GM03348 (cell line): Measurements from ENCODE around the gene PPM1D.
"Not testable (repeated sequence)": the region's sequence is repeated elsewhere in the genome, so short reads cannot be mapped to it uniquely, and the experiment has no call there.

Source experiments
- DNase-seq: peaks from one replicate; pipeline ENCODE4 v3.0.0; 2012; ENCODE audit warnings: low spot score

The PPM1D gene

GRCh38 chr17:60593441-60594036 is 6.5 kb upstream of the PPM1D start:
- DNase-seq, result not testable (repeated sequence)

- not testable (repeated sequence) for DNase-seq
Measured at GRCh38 chr17:60594170-60594569, 5.8 kb upstream of the PPM1D start.

GRCh38 chr17:60594734-60595133 is 5.3 kb upstream of the PPM1D start:
- DNase-seq, result no peak

GRCh38 chr17:60597297-60597696 is 2.7 kb upstream of the PPM1D start:
- no peak for DNase-seq

- DNase-seq, result no peak
Measured at GRCh38 chr17:60598001-60598736, 1.8 kb upstream of the PPM1D start.

- no peak for DNase-seq
Measured at GRCh38 chr17:60599220-60599619, 773 bp upstream of the PPM1D start.

- peak; percentile 82 for DNase-seq
Measured at GRCh38 chr17:60600490-60601446, 775 bp downstream of the PPM1D start.

GRCh38 chr17:60601447-60602384 is 1.7 kb downstream of the PPM1D start:
- DNase-seq, result peak; percentile 83

- no peak for DNase-seq
Measured at GRCh38 chr17:60602385-60602742, 2.4 kb downstream of the PPM1D start.

GRCh38 chr17:60602871-60603270 is 2.9 kb downstream of the PPM1D start:
- no peak for DNase-seq

GRCh38 chr17:60603477-60603876 is 3.5 kb downstream of the PPM1D start:
- not testable (repeated sequence) for DNase-seq

- peak; percentile 55 for DNase-seq
Measured at GRCh38 chr17:60604686-60605334, 4.8 kb downstream of the PPM1D start.

- no peak for DNase-seq
Measured at GRCh38 chr17:60606036-60606435, 6.0 kb downstream of the PPM1D start.

- no peak for DNase-seq
Measured at GRCh38 chr17:60610473-60610872, 10.5 kb downstream of the PPM1D start.

- DNase-seq, result not testable (repeated sequence)
Measured at GRCh38 chr17:60611321-60611720, 11.3 kb downstream of the PPM1D start.

- DNase-seq, result no peak
Measured at GRCh38 chr17:60613325-60613724, 13.3 kb downstream of the PPM1D start.

- DNase-seq, result not testable (repeated sequence)
Measured at GRCh38 chr17:60613796-60614195, 13.8 kb downstream of the PPM1D start.

- not testable (repeated sequence) for DNase-seq
Measured at GRCh38 chr17:60614247-60614646, 14.3 kb downstream of the PPM1D start.

GRCh38 chr17:60615108-60615507 is 15.1 kb downstream of the PPM1D start:
- DNase-seq, result no peak

- no peak for DNase-seq
Measured at GRCh38 chr17:60615840-60616239, 15.8 kb downstream of the PPM1D start.

GRCh38 chr17:60618080-60618479 is 18.1 kb downstream of the PPM1D start:
- DNase-seq, result no peak
